Skin of body (tissue), 2 donors: ENCODE measurements around the gene NAA60. TPM values are rescaled to one million over a fixed set of nuclear protein-coding genes. Genes with fewer than 3 reads are reported as not detected.
"Not testable (repeated sequence)": the region's sequence is repeated elsewhere in the genome, so short reads cannot be mapped to it uniquely, and the experiment has no call there.

Experiments
- DNase-seq: peaks from one replicate; lab custom pipeline; 2025; lab: John Stamatoyannopoulos, UW
- total RNA-seq: library from RNA; depleted of rRNA; stranded (reverse); fragments of >200 nt; gene quantifications from one replicate; pipeline ENCODE4 v1.2.3, GENCODE V29; 2014

NAA60 gene
- total RNA-seq, 1 donor from 2014 or later: 21.9 TPM

DNA sequence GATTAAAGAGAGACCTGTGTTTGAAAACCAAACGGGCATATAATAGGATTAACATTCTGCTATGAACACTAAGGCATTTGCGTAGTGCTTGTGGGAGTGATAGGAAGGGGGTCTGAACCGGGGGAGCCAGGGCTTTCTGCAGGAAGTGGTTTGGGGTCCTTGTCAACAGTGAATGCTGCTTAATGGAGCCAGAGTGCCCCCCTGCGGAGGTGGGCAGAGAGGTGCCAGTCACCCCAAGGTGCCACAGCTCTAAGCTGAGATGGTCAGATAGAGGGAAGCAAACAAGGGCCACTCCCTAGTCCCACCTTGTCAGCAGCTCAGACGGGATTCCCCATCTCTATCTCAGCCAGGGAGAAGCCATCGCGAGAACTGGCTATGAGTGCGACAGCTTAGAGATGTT is 17.7 kb downstream of the NAA60 start:
- DNase-seq: no peak

DNA sequence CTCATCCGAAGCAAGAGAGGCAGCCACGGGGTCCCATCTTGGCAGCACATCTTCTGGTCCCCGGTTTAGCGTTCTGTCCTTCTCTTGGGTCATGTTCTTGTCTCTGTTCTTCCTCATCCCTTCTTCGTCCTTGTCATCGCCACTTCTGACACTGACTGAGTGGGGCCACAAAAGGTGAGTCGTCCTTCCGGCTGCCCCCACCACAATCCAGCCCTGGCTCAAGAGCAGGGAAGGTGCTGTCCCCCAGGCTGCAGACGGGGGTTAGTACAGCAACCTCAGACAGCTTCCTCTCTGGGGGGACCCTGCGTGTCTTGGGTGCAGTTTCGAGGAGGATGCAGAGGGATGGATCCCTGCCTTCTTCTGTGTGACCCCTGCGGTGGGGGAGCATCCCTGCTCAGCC is 21.8 kb downstream of the NAA60 start:
- no peak for DNase-seq

DNA sequence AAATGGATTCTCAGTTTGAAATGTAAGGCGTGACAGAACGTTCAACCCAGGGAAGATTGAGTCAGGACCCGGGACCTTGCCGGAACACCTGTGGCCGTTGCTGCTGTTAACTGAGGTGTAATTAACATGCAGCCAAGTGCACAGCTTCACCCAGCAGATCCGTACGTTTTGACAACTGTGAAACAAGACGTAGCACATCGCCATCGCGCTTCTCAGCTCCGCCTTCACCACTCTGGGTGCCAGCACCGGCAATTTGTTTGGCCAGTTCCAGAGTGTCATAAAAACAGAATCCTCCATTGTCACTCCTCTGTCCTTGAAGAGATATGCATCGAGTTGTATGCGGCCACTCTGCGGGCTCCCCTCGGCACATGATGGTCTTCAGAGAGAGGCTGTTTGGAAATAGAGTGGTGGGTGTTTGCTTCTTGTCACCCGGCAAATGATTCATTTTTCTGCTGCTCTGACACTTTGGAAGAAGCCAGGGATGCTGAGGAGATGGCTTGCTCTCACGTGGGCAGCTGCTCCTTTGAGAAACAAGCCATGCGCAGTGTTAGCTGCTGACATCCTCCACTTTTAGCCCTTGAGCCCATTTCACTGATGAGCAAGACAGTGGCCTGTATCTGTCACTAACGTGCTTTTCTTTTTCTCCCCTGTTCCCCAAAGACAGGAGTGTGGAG is 22.6 kb downstream of the NAA60 start:
- no peak for DNase-seq

- no peak for DNase-seq
Observed at GRCh38 chr16:3467182-3467581, 23.7 kb downstream of the NAA60 start.

DNA sequence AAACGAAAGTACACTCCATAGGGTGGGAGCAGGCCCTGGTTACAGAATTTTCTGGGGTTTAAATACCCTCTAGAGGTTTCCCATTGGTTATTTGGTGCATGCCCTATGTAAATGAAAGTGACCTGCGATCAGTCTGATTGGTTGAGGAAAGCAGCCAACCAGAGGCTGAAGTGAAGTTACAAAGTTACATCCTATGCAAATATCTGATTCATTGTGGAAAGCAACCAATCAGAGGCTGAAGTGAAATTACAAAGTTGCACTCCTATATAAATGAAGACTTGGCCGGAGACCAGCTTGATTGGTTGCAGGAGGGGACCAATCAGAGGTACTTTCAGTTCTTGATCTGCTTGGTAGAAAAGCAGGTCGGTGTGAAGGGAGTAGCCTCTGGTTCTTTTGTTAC is 24.4 kb downstream of the NAA60 start:
- no peak for DNase-seq

DNA sequence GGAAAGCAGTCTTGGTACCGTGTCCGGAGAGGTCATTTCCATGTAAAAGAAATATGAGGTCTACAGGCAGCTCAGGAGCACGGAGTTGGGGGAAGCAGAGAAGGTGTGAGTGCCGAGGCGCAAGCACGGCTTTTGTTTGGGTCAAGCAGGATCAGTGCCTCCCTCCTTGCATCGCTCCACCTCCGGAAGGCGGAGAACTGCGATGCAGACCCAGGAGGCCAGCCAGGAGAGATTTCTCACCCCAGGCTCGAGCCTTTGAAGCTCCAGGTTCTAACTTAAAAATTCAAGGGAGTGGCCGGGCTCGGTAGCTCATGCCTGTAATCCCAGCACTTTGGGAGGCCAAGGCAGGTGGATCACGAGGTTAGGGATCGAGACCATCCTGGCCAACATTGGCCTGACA is 25.0 kb downstream of the NAA60 start:
- no peak for DNase-seq

DNA sequence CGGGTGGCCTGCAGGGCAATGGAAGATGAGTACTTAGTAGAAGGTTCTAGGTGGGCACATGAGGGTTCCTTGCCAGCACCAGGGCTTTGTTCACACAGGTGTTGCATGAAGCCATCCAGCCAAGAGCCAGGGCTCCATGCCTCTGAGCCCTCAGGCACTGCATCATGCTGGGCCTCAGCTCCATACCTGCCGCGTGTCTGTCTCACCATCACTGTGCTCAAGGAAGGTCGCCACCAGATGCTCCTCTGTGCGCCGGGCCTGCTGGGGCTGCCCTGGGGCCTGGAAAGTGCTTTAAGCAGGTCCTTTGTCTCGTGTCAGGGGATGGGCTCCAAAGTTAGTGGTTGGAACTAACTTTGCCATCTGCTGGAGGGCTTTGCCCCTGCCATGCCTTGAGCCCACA is 26.3 kb downstream of the NAA60 start:
- DNase-seq: no peak

GRCh38 chr16:3470723-3471122 is 27.2 kb downstream of the NAA60 start:
- no peak for DNase-seq

GRCh38 chr16:3471518-3472176 is 28.2 kb downstream of the NAA60 start:
- DNase-seq: no peak

DNA sequence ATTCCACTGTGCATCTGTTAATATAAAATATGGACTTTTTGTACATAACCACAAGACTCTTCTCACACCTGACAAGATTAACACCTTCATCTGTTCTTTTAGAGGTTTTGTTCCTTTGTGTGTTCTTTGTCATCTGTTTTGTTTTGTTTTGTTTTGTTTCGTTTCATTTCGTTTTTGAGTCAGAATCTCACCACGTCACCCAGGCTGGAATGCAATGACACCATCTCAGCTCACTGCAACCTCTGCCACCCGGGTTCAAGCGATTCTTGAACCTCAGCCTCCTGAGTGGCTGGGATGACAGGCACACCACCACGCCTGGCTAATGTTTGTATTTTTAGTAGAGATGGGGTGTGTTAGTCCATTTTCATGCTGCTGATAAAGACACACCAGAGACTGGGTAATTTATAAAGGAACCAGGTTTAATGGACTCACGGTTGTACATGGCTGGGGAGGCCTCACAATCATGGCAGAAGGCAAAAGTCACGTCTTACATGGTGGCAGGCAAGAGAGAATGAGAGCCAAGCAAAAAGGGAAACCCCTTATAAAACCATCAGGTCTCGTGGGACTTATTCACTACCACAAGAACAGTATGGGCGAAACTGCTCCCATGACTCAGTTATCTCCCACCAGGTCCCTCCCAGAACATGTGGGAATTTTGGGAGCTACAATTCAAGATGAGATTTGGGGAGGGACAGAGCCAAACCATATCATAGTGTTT is 29.6 kb downstream of the NAA60 start:
- no peak for DNase-seq

GRCh38 chr16:3473596-3473943 is 30.1 kb downstream of the NAA60 start:
- DNase-seq: not testable (repeated sequence)

DNA sequence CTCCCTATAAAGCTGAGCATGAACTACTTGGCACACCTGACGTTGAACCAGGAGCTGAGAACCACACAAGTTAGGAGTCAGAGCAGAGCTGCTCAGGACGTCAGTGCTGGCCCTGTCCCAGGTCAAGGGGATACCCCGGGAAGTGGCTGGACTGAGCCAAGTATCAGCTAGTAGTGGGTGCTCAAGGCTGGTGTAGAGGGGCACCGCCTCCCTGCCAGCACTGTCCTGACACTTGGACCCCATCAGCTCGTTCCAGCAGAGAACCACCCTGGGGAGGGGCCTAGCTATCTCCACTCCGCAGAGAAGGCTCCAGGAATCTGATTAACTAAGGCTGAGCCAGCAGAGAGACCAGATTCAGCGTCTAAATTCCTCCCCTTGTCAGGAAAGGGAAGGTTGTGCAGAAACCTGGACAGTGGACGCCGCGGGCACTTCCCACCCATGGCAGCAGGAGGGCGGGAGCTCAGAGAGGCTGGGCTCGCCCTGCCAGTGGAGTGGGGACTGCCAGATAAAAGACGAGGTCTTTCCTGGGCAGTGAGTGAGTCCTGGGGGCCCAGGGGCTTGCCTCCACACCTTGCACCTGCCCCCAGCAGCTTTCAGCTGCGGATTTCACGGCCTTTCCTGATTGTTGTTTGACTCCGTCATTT is 30.8 kb downstream of the NAA60 start:
- no peak for DNase-seq

GRCh38 chr16:3474870-3475269 is 31.4 kb downstream of the NAA60 start:
- not testable (repeated sequence) for DNase-seq

DNA sequence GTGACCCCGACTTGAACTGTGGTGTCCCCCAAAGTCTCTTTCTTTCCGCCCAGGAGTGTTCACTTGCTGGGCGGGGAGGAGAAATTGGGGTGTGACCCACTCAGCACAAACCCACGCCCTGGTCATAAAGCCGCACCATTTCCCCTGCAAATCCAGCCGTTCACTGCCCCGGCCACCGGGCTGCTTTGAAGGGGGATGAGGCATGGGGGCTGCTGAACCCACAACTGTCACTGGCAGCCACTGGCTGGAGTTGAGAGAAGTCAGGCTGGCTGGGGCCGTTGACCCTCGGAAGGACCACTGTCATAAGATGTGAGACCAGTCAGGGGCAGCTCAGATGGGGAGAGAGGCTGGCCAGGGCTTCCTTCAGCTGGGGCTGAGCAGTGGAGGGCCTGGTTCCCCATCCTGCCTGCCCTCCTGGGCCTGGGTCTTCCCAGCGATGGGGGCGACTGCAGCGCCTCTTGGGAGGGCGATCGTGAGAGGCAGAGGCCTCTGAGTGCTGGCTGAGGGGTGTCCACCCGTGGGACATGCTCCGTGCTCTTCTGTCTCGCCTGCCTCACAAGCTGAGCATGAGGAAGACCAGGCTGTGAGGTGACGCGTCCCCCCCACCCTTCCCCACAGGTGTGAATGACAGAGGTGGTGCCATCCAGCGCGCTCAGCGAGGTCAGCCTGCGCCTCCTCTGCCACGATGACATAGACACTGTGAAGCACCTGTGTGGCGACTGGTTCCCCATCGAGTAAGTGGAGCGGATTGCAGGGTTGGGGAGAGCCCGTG is 32.3 kb downstream of the NAA60 start:
- no peak for DNase-seq

GRCh38 chr16:3476409-3476808 is 32.9 kb downstream of the NAA60 start:
- DNase-seq: no peak

DNA sequence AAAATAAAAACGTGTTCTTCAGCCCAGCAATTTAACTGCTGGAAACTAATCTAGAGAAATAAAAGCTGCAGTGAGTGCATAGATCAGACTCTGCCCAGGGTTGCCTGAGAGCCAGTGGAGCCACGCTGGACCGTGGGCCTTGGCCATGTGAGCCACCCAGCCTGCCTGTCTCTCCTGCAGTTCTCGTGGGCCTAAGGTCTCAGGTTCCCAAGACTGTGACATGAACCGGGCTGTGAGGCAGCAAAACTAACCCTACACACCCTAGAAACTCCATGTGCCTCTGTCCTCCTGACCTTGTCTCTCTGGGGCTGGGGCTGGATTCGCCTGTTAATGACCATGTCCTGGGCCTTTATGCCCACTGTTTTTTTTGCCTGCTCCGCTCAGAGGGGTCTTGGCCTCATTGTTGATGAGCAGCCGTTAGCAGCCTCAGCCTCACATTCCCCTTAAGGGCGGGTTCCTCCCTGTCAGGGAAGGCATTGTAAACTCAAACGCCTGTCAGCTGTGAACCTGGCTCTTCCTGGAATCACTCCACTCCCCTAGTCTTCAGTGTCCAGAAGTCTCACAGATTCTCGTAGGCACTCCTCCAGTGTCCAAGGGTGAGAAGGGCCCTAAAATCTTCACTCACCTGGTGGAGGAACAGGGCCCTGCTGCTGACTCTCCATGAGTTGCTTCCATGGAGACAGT is 34.9 kb downstream of the NAA60 start:
- no peak for DNase-seq

GRCh38 chr16:3479654-3480216 is 36.3 kb downstream of the NAA60 start:
- no peak for DNase-seq

DNA sequence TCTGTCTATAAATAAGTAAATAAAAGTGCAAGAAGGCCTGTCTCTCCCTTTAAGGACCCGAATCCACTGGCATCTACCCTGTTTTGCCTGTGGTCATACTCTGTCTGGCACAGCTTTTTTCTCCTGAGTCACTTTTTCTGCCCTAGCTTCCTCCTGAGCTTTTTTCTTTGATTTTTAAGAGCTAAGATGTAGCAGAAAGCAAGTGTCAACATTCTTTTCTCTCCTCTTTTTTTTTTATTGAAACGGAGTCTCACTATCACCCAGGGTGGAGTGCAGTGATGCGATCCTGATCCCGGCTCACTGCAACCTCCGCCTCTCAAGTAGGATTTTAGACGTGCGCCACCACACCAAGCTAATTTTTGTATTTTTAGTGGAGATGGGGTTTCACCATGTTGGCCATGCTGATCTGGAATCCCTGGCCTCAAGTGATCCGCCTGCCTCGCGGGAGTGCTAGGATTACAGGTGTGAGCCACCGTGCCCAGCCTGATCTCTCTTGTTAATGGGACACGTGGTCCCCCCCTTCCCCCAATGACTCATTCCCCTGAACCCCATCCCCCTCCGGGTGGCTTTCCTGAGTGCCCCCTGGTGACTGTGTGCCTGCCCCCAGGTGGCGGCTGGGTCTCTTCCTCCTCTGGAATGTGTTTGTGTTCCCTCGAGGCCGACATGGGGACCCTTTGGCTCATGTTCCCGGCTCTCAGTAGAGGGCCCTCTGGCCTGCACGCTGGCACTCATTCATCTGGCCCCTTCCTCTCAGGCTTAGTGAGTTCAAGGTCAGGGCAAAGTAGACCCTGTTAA is 37.6 kb downstream of the NAA60 start:
- DNase-seq: no peak

DNA sequence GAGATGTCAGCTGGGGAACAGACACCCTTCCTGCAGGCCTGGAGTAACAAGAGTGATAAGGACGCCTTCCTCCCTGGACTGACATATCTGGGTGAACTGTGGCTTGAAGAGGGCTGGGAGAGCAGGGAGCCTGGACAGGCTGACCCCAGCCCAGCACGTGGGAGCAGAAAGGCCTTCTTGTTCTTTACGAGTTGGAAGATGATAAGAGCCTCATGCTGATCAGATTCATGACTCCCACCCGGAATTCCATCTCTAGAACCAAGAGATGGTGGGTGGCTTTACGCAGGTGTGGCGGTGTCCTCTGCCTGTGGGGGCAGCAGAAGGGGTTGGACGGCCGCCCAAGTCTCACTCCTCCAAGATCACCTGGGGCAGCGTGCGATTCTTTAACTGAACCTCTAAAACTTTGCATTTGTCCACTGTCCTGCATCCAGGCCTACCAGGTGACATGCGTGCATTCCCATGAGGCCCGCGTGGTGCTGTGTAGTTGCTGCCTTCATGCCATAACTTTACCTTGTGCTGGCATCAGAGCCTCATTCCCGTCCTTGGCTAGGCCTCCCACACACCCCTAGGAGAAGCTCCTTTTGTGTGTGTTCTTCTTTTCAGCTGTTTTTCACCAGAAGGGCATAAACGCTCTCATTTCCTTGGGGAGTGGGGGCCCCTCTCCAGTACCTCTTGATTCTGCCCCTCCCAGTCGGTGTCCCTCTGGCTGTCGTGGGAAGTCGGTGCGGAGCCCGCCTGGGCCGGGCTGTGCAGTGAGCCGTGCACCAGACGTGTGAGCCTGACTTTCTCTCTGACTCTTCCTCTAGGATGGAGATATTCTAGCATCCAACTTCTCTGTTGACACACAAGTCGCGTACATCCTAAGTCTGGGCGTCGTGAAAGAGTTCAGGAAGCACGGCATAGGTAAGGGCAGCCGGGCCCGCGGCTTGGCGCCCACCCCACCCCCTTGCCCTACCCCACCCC is 38.5 kb downstream of the NAA60 start:
- no peak for DNase-seq
